Sigmoid colon (tissue), 7 donors: ENCODE data around the gene COL4A1. TPM values are rescaled to one million over a fixed set of nuclear protein-coding genes. Genes with fewer than 3 reads are reported as not detected.

ENCODE experiments used
- DNase-seq: peaks from one replicate; pipeline ENCODE4 v3.0.0-alpha.2; 2019
- H3K27ac ChIP-seq, 4 donors: fragments of 200-600 bp; sonication (generic); one replicate each; pipeline ENCODE4 v1.5.1; 2016 to 2019; ENCODE audit warnings: mild to moderate bottlenecking in 1 of 4
- H3K27me3 ChIP-seq, 3 donors: fragments of 200-600 bp; sonication (generic); one replicate each; pipeline ENCODE4 v1.5.1; 2019; ENCODE audit warnings: mild to moderate bottlenecking in 1 of 3
- H3K36me3 ChIP-seq, 4 donors: fragments of 200-600 bp; sonication (generic); one replicate each; pipeline ENCODE4 v1.5.1; 2016 to 2019
- H3K4me1 ChIP-seq, 4 donors: fragments of 200-600 bp; sonication (generic); one replicate each; pipeline ENCODE4 v1.5.1; 2017 to 2019
- H3K4me3 ChIP-seq, 4 donors: fragments of 200-600 bp; sonication (generic); one replicate each; pipeline ENCODE4 v1.5.1; 2017 to 2019; ENCODE audit warnings: mild to moderate bottlenecking in 2 of 4, moderate library complexity in 1 of 4
- H3K9me3 ChIP-seq, 4 donors: fragments of 200-600 bp in 3 of 4; sonication (generic) in 3 of 4; one replicate each; pipeline versions ENCODE4 v1.5.1 to v1.6.1; 2013 to 2019
- EP300 ChIP-seq, 4 donors: sonication (generic); formaldehyde crosslinking; IDR thresholded peaks; one replicate each; pipeline ENCODE4 v1.6.1; 2017; ENCODE audit warnings: antibody characterized with exemption in 4 of 4
- POLR2A ChIP-seq, 2 donors: fragments of 450-650 bp; IDR thresholded peaks; one replicate each; pipeline ENCODE4 v1.6.1; 2016; ENCODE audit warnings: antibody characterized with exemption in 2 of 2, mild to moderate bottlenecking in 2 of 2, moderate library complexity in 2 of 2
- POLR2AphosphoS5 ChIP-seq, 4 donors: sonication (generic); formaldehyde crosslinking; IDR thresholded peaks; one replicate each; pipeline ENCODE4 v1.6.1; 2017; ENCODE audit warnings: antibody characterized with exemption in 4 of 4
- WGBS, 2 donors: extraction: QIAGEN DNeasy Blood & Tissue Kit; methylation state at CpG; one replicate each; pipeline ENCODE4 v1.1.7; 2013; 5-methylcytosine and 5-hydroxymethylcytosine counted together
- intact Hi-C: fragments of 100-400 bp; cut with DNase I; formaldehyde crosslinking; loops from one replicate; pipeline ENCODE4 v1.15.1; 2023
- polyA plus RNA-seq, 3 donors: library from polyadenylated mRNA; stranded (reverse); fragments of 200-250 nt; gene quantifications; one replicate each; pipeline ENCODE4 v1.2.3, GENCODE V29; 2013
- total RNA-seq, 4 donors: library from RNA; depleted of rRNA; stranded (reverse); fragments of >200 nt; gene quantifications; one replicate each; pipeline ENCODE4 v1.1.0, GENCODE V29; 2016
- TF ChIP-seq, protein P1 (sequence below), 4 experiments: fragments of 450-650 bp in 3 of 4; fragments of 200-600 bp in 1 of 4; IDR thresholded peaks; one replicate each; pipeline ENCODE4 v1.5.1; 2016 to 2019; ENCODE audit warnings: antibody characterized with exemption in 4 of 4, mild to moderate bottlenecking in 3 of 4, moderate library complexity in 2 of 4
- donor health status: healthy with polysubstance abuse.
- donor health status: Bipolar disorder and iron deficiency.
- donor health status: healthy.

The COL4A1 gene
- total and polyA plus RNA-seq, 7 donors: 9.2 to 598 (median 235) TPM

DNA sequence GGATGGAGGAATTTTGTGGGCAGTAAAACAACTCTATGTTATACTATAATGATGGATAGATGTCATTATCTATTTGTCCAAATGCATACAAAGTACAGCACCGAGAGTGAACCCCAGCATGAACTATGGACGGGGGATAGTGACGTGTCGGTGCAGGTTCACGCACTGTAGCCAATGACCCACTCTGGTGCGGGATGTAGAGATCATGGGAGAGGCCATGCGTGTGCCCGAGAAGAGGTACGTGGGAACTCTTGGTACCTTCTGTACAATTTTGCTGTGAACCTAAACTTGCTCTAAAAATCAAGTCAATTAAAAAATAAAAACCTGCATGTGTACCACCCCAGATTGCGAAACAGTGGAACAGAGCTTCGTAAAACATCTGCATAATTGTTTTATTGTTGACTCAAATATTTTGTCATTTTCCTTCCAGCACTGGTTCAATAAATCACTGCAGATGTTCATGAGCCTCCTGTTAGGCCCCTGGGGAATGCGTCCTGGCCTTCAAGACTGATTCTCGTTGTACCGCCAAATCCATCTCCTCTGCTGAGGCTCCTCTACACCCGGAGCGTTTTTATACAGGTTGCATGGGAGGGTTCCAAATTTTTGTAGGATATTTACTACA, 30.9 kb downstream of the COL4A1 start:
- Histone ChIP-seq H3K4me1 (peaks cover 0 to 91% (median 82%) of the 10 kb centered on the region in 4 donors), H3K9me3 (no peaks in the 10 kb centered on the region), H3K4me3 (no peak overlapping the region), H3K27me3 (no peaks in the 10 kb centered on the region), H3K27ac (peak overlapping the region; percentile 54 to 100 (median 82)), H3K36me3 (peaks cover 0 to 9% (median 0%) of the 10 kb centered on the region in 4 donors)
- intact Hi-C loops: no loop called here
- 76 to 80% methylated on average over 16 of the region's 16 CpGs for WGBS, 2 donors
- peak; percentile 84 for DNase-seq
- TF ChIP-seq POLR2A (IDR thresholded peaks at IDR 0.05) (no peak), POLR2AphosphoS5 (IDR thresholded peaks at IDR 0.05) (peak in 2 of 4 donors; percentile 4 to 36)

DNA sequence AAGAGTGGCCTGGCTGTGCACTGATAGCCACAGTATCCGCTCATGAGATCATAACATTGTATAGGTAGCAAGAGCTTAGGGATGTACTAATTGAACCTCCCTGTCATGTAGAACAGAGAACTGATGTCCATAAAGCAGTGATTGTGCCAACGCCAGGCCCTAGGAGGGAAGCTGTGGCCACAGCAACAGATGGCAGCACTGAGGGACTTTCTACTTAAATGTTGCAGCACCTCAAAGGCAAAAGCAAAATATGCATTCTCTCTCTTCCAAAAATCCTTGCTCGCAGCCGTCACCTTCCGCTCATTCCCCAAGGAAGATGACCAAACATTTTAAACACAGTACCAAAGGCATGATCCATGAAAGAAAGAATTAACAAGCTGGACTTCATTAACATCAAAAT, 32.3 kb downstream of the COL4A1 start:
- no peaks in the 10 kb centered on the region for H3K9me3 ChIP-seq
- H3K4me1 ChIP-seq: peaks cover 0 to 91% (median 81%) of the 10 kb centered on the region in 4 donors
- peak overlapping the region; percentile 54 to 100 (median 82) for H3K27ac ChIP-seq
- no peak overlapping the region for H3K4me3 ChIP-seq
- 71 to 80% methylated on average over 5 of the region's 5 CpGs for WGBS, 2 donors
- DNase-seq: peak; percentile 65
- peaks cover 0 to 9% (median 0%) of the 10 kb centered on the region in 4 donors for H3K36me3 ChIP-seq
- intact Hi-C loops: no loop called here
- TF ChIP-seq, protein P1, sequence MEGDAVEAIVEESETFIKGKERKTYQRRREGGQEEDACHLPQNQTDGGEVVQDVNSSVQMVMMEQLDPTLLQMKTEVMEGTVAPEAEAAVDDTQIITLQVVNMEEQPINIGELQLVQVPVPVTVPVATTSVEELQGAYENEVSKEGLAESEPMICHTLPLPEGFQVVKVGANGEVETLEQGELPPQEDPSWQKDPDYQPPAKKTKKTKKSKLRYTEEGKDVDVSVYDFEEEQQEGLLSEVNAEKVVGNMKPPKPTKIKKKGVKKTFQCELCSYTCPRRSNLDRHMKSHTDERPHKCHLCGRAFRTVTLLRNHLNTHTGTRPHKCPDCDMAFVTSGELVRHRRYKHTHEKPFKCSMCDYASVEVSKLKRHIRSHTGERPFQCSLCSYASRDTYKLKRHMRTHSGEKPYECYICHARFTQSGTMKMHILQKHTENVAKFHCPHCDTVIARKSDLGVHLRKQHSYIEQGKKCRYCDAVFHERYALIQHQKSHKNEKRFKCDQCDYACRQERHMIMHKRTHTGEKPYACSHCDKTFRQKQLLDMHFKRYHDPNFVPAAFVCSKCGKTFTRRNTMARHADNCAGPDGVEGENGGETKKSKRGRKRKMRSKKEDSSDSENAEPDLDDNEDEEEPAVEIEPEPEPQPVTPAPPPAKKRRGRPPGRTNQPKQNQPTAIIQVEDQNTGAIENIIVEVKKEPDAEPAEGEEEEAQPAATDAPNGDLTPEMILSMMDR (IDR thresholded peaks at IDR 0.05): peak in 2 of 4 experiments; percentile 17 to 25
- TF ChIP-seq POLR2A (IDR thresholded peaks at IDR 0.05): no peak
- no peaks in the 10 kb centered on the region for H3K27me3 ChIP-seq

DNA sequence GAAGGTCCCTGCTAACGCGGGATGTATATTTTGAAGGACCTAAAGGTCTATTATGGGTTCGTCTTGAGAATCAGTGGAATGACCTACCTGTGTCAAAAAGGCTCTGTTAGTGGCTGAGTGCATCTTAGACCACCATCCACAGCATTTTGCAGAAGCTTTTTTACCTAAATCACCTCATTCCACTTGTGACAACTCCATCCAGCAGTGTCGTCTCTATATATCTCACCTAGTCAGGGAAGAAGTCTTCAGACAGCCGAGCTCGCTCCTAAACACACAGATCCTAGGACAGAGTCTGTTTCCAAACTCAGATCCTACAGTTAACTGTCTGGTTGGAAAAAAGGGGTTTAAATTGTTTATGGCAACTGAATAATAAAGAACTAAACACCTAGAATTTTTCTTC, 33.7 kb downstream of the COL4A1 start:
- Histone ChIP-seq H3K4me3 (no peak overlapping the region), H3K9me3 (no peaks in the 10 kb centered on the region), H3K36me3 (peaks cover 0 to 9% (median 0%) of the 10 kb centered on the region in 4 donors), H3K4me1 (peaks cover 0 to 92% (median 84%) of the 10 kb centered on the region in 4 donors), H3K27me3 (no peaks in the 10 kb centered on the region), H3K27ac (peak overlapping the region in 2 of 4 donors; percentile 98 to 100)
- intact Hi-C loops: no loop called here
- 92% methylated on average over 6 of the region's 6 CpGs for WGBS, 2 donors
- TF ChIP-seq POLR2AphosphoS5 (IDR thresholded peaks at IDR 0.05) (no peak), POLR2A (IDR thresholded peaks at IDR 0.05) (no peak), EP300 (IDR thresholded peaks at IDR 0.05) (no peak)
- TF ChIP-seq, protein P1 (IDR thresholded peaks at IDR 0.05): no peak
- no peak for DNase-seq

DNA sequence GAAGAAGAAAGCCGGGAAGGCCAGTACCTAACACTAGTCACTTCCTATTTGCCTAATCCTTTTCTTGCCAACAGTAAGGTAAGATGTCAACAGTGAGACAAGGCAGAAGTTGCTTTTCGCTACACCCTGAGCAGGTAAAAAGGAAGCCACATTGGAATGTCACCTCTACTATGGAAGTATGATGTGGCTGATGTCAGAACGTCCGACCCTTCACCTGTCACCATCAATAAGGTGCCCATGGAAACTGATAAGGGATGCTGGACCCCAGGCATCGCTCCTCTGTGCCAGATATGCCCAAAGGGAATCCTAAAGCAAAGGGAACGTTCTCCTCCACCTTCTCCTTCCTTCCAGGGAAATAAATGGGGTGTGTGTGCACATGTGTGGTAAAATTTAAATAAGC, 34.3 kb downstream of the COL4A1 start:
- Histone ChIP-seq H3K27me3 (no peaks in the 10 kb centered on the region), H3K4me1 (peaks cover 0 to 92% (median 84%) of the 10 kb centered on the region in 4 donors), H3K4me3 (no peak overlapping the region), H3K9me3 (no peaks in the 10 kb centered on the region), H3K36me3 (peaks cover 0 to 9% (median 0%) of the 10 kb centered on the region in 4 donors), H3K27ac (peak overlapping the region in 2 of 4 donors; percentile 98 to 100)
- intact Hi-C loops: no loop called here
- WGBS, 2 donors: 90 to 91% methylated on average over 6 of the region's 6 CpGs
- DNase-seq: peak; percentile 53
- TF ChIP-seq POLR2A (IDR thresholded peaks at IDR 0.05): no peak
- TF ChIP-seq, protein P1 (IDR thresholded peaks at IDR 0.05): no peak
- TF ChIP-seq POLR2AphosphoS5 (IDR thresholded peaks at IDR 0.05): no peak
- no peak for TF ChIP-seq EP300 (IDR thresholded peaks at IDR 0.05)

DNA sequence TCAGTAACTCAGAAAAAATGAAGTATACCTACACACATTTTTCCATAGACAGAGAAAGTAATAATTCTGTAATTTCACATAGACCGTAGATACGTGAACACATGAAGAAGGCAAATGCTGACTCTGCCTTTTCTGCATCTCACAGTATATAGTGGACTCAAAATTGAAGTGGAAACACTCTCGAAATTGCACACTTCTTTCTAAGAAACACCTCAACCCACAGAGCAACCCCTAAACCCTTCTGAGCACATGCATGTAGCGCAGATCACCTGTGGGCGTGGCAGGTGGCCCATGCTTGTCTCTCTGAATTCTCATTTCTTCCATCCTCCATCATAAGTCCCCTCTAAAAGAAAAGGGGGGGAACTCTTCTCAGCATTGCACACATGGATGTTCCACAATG, 34.7 kb downstream of the COL4A1 start:
- peak overlapping the region in 2 of 4 donors; percentile 98 to 100 for H3K27ac ChIP-seq
- H3K27me3 ChIP-seq: no peaks in the 10 kb centered on the region
- H3K4me1 ChIP-seq: peaks cover 0 to 92% (median 83%) of the 10 kb centered on the region in 4 donors
- DNase-seq: peak; percentile 37
- no peaks in the 10 kb centered on the region for H3K9me3 ChIP-seq
- TF ChIP-seq POLR2AphosphoS5 (IDR thresholded peaks at IDR 0.05): no peak
- TF ChIP-seq, protein P1 (IDR thresholded peaks at IDR 0.05): no peak
- TF ChIP-seq EP300 (IDR thresholded peaks at IDR 0.05): no peak
- no peak for TF ChIP-seq POLR2A (IDR thresholded peaks at IDR 0.05)
- no peak overlapping the region for H3K4me3 ChIP-seq
- intact Hi-C loops: no loop called here
- peaks cover 0 to 9% (median 0%) of the 10 kb centered on the region in 4 donors for H3K36me3 ChIP-seq
- WGBS, 2 donors: 82 to 92% methylated on average over 5 of the region's 5 CpGs
